Fibroblast of lung (primary cell): ENCODE results near the gene LSMEM2.

ENCODE experiments used
- EZH2 ChIP-seq: IDR thresholded peaks from 2 replicates; pipeline ENCODE4 v1.5.1; 2012; ENCODE audit warnings: low read length, control low read depth, mild to moderate bottlenecking; ENCODE audit errors: missing control alignments
- TF ChIP-seq, protein P1 (sequence below), 2 donors: IDR thresholded peaks in 1 of 2; conservative IDR thresholded peaks in 1 of 2; 1 replicate in 1 of 2; 2 replicates in 1 of 2; pipeline ENCODE4 v1.5.1; 2011 to 2012; ENCODE audit warnings: low read length in 2 of 2, control low read depth in 1 of 2, inconsistent platforms in 1 of 2, low read depth in 1 of 2, mild to moderate bottlenecking in 1 of 2

DNA sequence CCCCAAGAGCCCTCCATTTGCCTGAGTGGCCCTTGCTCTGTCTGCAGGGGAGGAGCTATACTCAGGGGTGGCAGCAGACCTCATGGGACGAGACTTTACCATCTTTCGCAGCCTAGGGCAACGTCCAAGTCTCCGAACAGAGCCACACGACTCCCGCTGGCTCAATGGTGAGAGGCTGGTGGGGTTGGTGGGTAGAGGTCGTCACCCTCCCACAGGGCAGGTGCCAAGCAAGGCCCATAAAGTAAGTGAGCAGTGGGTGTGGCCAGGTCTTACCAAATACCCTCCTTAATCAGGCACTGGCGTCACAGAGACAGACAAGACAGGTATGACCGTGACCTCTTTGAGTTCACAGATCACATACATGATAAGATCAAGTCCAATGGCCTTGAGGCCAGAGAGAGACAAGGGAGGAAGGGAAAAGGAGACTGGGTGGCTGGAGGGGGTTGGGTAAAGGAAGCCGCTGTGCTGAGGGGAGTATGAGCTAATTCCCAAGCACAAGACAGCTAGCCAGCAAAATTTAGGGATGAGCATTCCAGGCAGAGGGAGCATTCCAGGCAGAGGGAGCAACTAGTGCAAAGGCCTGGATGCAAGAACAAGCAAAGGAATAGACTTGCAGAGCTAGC lies 7.5 kb upstream of the LSMEM2 start:
- TF ChIP-seq, protein P1, sequence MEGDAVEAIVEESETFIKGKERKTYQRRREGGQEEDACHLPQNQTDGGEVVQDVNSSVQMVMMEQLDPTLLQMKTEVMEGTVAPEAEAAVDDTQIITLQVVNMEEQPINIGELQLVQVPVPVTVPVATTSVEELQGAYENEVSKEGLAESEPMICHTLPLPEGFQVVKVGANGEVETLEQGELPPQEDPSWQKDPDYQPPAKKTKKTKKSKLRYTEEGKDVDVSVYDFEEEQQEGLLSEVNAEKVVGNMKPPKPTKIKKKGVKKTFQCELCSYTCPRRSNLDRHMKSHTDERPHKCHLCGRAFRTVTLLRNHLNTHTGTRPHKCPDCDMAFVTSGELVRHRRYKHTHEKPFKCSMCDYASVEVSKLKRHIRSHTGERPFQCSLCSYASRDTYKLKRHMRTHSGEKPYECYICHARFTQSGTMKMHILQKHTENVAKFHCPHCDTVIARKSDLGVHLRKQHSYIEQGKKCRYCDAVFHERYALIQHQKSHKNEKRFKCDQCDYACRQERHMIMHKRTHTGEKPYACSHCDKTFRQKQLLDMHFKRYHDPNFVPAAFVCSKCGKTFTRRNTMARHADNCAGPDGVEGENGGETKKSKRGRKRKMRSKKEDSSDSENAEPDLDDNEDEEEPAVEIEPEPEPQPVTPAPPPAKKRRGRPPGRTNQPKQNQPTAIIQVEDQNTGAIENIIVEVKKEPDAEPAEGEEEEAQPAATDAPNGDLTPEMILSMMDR (conservative IDR thresholded peaks at IDR 0.05 in 1 of 2, IDR thresholded peaks at IDR 0.05 in 1 of 2; ENCODE audit: low read depth in 1 of 2, low read length in 2 of 2) = no peak
- TF ChIP-seq EZH2 = no peak
